ENCODE data around the gene KIF4A.

GRCh38 chrX:70324326-70324725 lies 34.4 kb downstream of the KIF4A start:
- no peak for TF ChIP-seq ZMAT4 (CRISPR knock-in tag; IDR thresholded peaks at IDR 0.05)
- TF ChIP-seq E2F4 (CRISPR knock-in tag; IDR thresholded peaks at IDR 0.05; ENCODE audit: borderline replicate concordance, low read depth), result no peak
- no peak for TF ChIP-seq E2F5 (CRISPR knock-in tag; IDR thresholded peaks at IDR 0.05)
- TF ChIP-seq JUN (CRISPR knock-in tag; IDR thresholded peaks at IDR 0.05), result no peak
